Peyer's patch (tissue), 4 donors: ENCODE data around the gene ANO4. TPM values are rescaled to one million over a fixed set of nuclear protein-coding genes. Genes with fewer than 3 reads are reported as not detected.

ENCODE experiments used
- DNase-seq, 3 donors: peaks; one replicate each; pipeline ENCODE4 v3.0.0-alpha.2; 2017 to 2019
- H3K27ac ChIP-seq, 4 donors: fragments of 200-600 bp; sonication (generic); one replicate each; pipeline ENCODE4 v1.5.1; 2016 to 2019
- H3K27me3 ChIP-seq, 2 donors: fragments of 200-600 bp; sonication (generic); one replicate each; pipeline ENCODE4 v1.5.1; 2019
- H3K36me3 ChIP-seq, 3 donors: fragments of 200-600 bp; sonication (generic); one replicate each; pipeline ENCODE4 v1.5.1; 2016 to 2019
- H3K4me1 ChIP-seq, 4 donors: fragments of 200-600 bp; sonication (generic); one replicate each; pipeline ENCODE4 v1.5.1; 2016 to 2019
- H3K4me3 ChIP-seq, 4 donors: fragments of 200-600 bp; sonication (generic); 1 replicate in 3 of 4; 2 replicates in 1 of 4; pipeline ENCODE4 v1.5.1; 2016 to 2019; ENCODE audit warnings: mild to moderate bottlenecking in 1 of 4
- H3K9me3 ChIP-seq, 4 donors: fragments of 200-600 bp; sonication (generic); one replicate each; pipeline ENCODE4 v1.5.1; 2016 to 2019; ENCODE audit warnings: mild to moderate bottlenecking in 1 of 4
- CTCF ChIP-seq, 6 experiments: fragments of 450-650 bp in 4 of 6; fragments of 200-600 bp in 2 of 6; sonication (generic) in 1 of 6; IDR thresholded peaks; one replicate each; pipeline ENCODE4 v1.5.1; 2017 to 2019; ENCODE audit warnings: antibody characterized with exemption in 6 of 6, mild to moderate bottlenecking in 3 of 6, moderate library complexity in 1 of 6
- POLR2A ChIP-seq, 2 donors: fragments of 450-650 bp; IDR thresholded peaks; one replicate each; pipeline ENCODE4 v1.5.1; 2017; ENCODE audit warnings: antibody characterized with exemption in 2 of 2, mild to moderate bottlenecking in 2 of 2, moderate library complexity in 2 of 2
- total RNA-seq, 4 donors: library from RNA; depleted of rRNA; stranded (reverse); fragments of >200 nt; gene quantifications; one replicate each; pipeline ENCODE4 v1.1.0, GENCODE V29; 2016

ANO4 gene
- total RNA-seq, 4 donors from 2014 or later, result 1.7 TPM; not detected in 3

GRCh38 chr12:101064721-101065120, 270.1 kb downstream of the ANO4 start:
- Histone ChIP-seq H3K27ac (no peak overlapping the region), H3K9me3 (no peaks in the 10 kb centered on the region), H3K4me1 (no peaks in the 10 kb centered on the region), H3K27me3 (no peaks in the 10 kb centered on the region), H3K36me3 (no peaks in the 10 kb centered on the region), H3K4me3 (no peak overlapping the region)
- no peak for TF ChIP-seq CTCF (IDR thresholded peaks at IDR 0.05)
- TF ChIP-seq POLR2A (IDR thresholded peaks at IDR 0.05), result no peak
- no peak for DNase-seq

DNA sequence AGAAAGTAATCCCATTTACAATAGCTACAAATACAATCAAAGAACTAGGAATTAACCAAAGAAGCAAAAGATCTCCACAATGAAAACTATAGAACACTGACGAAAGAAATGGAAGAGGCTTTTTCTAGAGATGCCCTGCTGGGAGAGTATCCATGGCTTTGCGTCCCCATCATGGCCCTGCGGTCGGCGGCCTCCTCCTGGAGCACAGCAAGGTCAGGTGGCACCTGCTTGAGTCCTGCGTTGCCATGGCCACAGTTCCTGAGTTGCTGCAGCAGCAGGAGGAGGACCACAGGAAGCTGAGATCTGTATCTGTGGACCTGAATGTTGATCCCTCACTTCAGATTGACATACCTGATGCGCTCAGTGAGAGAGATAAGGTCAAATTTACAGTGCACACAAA, 271.9 kb downstream of the ANO4 start:
- H3K36me3 ChIP-seq, result no peaks in the 10 kb centered on the region
- no peak for TF ChIP-seq CTCF (IDR thresholded peaks at IDR 0.05)
- no peak for TF ChIP-seq POLR2A (IDR thresholded peaks at IDR 0.05)
- H3K9me3 ChIP-seq, result no peaks in the 10 kb centered on the region
- no peaks in the 10 kb centered on the region for H3K27me3 ChIP-seq
- no peak overlapping the region for H3K4me3 ChIP-seq
- no peak overlapping the region for H3K27ac ChIP-seq
- DNase-seq, result no peak
- H3K4me1 ChIP-seq, result no peaks in the 10 kb centered on the region

- Histone ChIP-seq H3K4me3 (no peak overlapping the region), H3K27ac (no peak overlapping the region), H3K27me3 (no peaks in the 10 kb centered on the region), H3K9me3 (no peaks in the 10 kb centered on the region), H3K4me1 (no peaks in the 10 kb centered on the region), H3K36me3 (no peaks in the 10 kb centered on the region)
- no peak for DNase-seq
- TF ChIP-seq POLR2A (IDR thresholded peaks at IDR 0.05) (no peak), CTCF (IDR thresholded peaks at IDR 0.05) (no peak)
These were observed 273.8 kb downstream of the ANO4 start for GRCh38 chr12:101068402-101068801.

- no peak for TF ChIP-seq POLR2A (IDR thresholded peaks at IDR 0.05)
- TF ChIP-seq CTCF (IDR thresholded peaks at IDR 0.05), result no peak
- H3K27me3 ChIP-seq, result no peaks in the 10 kb centered on the region
- H3K9me3 ChIP-seq, result no peaks in the 10 kb centered on the region
- H3K4me1 ChIP-seq, result no peaks in the 10 kb centered on the region
- DNase-seq, result no peak
- no peak overlapping the region for H3K4me3 ChIP-seq
- H3K36me3 ChIP-seq, result no peaks in the 10 kb centered on the region
- H3K27ac ChIP-seq, result no peak overlapping the region
These were observed 274.3 kb downstream of the ANO4 start for GRCh38 chr12:101068836-101069235.

- no peaks in the 10 kb centered on the region for H3K4me1 ChIP-seq
- TF ChIP-seq POLR2A (IDR thresholded peaks at IDR 0.05), result no peak
- no peak for TF ChIP-seq CTCF (IDR thresholded peaks at IDR 0.05)
- no peak overlapping the region for H3K4me3 ChIP-seq
- no peak overlapping the region for H3K27ac ChIP-seq
- no peaks in the 10 kb centered on the region for H3K36me3 ChIP-seq
- DNase-seq, result no peak
- no peaks in the 10 kb centered on the region for H3K9me3 ChIP-seq
- H3K27me3 ChIP-seq, result no peaks in the 10 kb centered on the region
These were observed 280.5 kb downstream of the ANO4 start for GRCh38 chr12:101074940-101075680.
